Measurements from ENCODE around the gene PMF1. TPM values are rescaled to one million over a fixed set of nuclear protein-coding genes. Genes with fewer than 3 reads are reported as not detected.

The PMF1 gene
- total RNA-seq, 4 donors from 2014 or later: 39.9 to 52.8 (median 43.6) TPM

- Histone ChIP-seq H3K36me3 (peaks cover 0 to 100% (median 0%) of the 10 kb centered on the region in 3 donors), H3K4me1 (no peaks in the 10 kb centered on the region), H3K9me3 (no peaks in the 10 kb centered on the region), H3K27ac (no peak overlapping the region), H3K4me3 (no peak overlapping the region), H3K27me3 (no peaks in the 10 kb centered on the region)
- no peak for DNase-seq
- TF ChIP-seq CTCF (IDR thresholded peaks at IDR 0.05): no peak
- no peak for TF ChIP-seq POLR2A (IDR thresholded peaks at IDR 0.05)
Measured at GRCh38 chr1:156257711-156258110, 44.9 kb downstream of the PMF1 start.

GRCh38 chr1:156258859-156259258 lies 46.1 kb downstream of the PMF1 start:
- H3K9me3 ChIP-seq: no peaks in the 10 kb centered on the region
- H3K27me3 ChIP-seq: no peaks in the 10 kb centered on the region
- TF ChIP-seq POLR2A (IDR thresholded peaks at IDR 0.05) (no peak), CTCF (IDR thresholded peaks at IDR 0.05) (no peak)
- no peaks in the 10 kb centered on the region for H3K4me1 ChIP-seq
- DNase-seq: no peak
- no peak overlapping the region for H3K4me3 ChIP-seq
- no peak overlapping the region for H3K27ac ChIP-seq
- peaks cover 0 to 100% (median 0%) of the 10 kb centered on the region in 3 donors for H3K36me3 ChIP-seq

GRCh38 chr1:156259805-156260204 lies 47.0 kb downstream of the PMF1 start:
- no peak for TF ChIP-seq CTCF (IDR thresholded peaks at IDR 0.05)
- TF ChIP-seq POLR2A (IDR thresholded peaks at IDR 0.05): no peak
- peaks cover 0 to 98% (median 0%) of the 10 kb centered on the region in 3 donors for H3K36me3 ChIP-seq
- DNase-seq: no peak
- H3K4me3 ChIP-seq: no peak overlapping the region
- no peaks in the 10 kb centered on the region for H3K27me3 ChIP-seq
- no peaks in the 10 kb centered on the region for H3K9me3 ChIP-seq
- no peak overlapping the region for H3K27ac ChIP-seq
- H3K4me1 ChIP-seq: no peaks in the 10 kb centered on the region

- H3K36me3 ChIP-seq: peaks cover 0 to 98% (median 0%) of the 10 kb centered on the region in 3 donors
- no peak overlapping the region for H3K27ac ChIP-seq
- H3K4me3 ChIP-seq: no peak overlapping the region
- no peaks in the 10 kb centered on the region for H3K4me1 ChIP-seq
- TF ChIP-seq CTCF (IDR thresholded peaks at IDR 0.05) (no peak), POLR2A (IDR thresholded peaks at IDR 0.05) (no peak)
- H3K27me3 ChIP-seq: no peaks in the 10 kb centered on the region
- no peak for DNase-seq
- H3K9me3 ChIP-seq: no peaks in the 10 kb centered on the region
Measured at GRCh38 chr1:156260896-156261295, 48.1 kb downstream of the PMF1 start.

GRCh38 chr1:156262461-156263287 lies 49.9 kb downstream of the PMF1 start:
- no peak for DNase-seq
- H3K27me3 ChIP-seq: no peaks in the 10 kb centered on the region
- no peaks in the 10 kb centered on the region for H3K9me3 ChIP-seq
- no peak for TF ChIP-seq POLR2A (IDR thresholded peaks at IDR 0.05)
- TF ChIP-seq CTCF (IDR thresholded peaks at IDR 0.05): no peak
- no peak overlapping the region for H3K4me3 ChIP-seq
- no peaks in the 10 kb centered on the region for H3K4me1 ChIP-seq
- no peak overlapping the region for H3K27ac ChIP-seq
- peaks cover 0 to 98% (median 0%) of the 10 kb centered on the region in 3 donors for H3K36me3 ChIP-seq
